Islet of Langerhans (tissue), 1 donor: ENCODE data around the gene DNAJC16.

Source experiments
- FAIRE-seq: peaks from one replicate; lab custom pipeline; 2011; peaks lifted over from hg19 to GRCh38; lab: Jason Lieb, UNC

Gene DNAJC16

DNA sequence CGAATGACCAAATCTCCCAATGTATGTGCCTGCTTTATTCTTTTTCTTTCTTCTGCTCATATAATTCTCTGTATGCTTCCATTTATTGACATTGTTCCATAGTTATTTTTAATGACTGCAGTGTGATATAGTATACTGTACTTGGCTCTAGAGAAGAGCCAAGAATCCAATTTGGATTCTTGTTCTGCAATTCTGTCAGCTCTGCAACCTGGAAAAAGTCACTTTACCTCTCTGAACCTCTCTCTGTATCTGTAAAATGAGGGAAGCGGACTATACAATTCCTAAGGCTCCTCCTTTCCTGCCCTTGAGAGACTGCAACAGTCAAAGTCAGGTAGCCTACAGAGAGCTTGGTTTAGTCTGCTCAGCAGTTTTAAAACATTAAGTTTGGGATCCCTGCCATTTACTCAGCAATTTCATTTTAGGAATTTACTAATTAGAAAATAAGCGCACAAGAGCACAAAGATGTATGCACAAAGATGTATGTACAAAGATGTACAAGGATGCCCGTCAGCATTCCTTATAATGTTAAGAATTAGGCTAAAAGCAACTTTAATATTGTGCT, 14.7 kb downstream of the DNAJC16 start:
- no peak for FAIRE-seq

GRCh38 chr1:15542388-15543250, 16.0 kb downstream of the DNAJC16 start:
- FAIRE-seq: no peak

DNA sequence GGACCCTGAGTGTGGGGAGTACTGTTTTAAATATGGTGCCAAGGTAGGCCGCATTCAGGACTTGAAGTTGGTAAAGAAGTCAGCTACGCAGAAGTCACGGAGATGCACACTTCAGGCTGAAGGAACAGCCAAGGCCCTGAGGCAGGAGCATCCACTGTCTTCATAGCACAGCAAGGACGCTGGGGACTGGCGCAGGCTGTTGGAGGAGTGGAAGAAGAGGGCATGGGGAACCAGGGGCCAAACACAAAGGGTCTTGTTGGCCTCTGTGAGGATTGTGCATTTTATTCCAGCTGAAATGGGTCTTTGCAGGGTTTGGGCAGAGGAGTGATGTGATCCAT, 16.6 kb downstream of the DNAJC16 start:
- FAIRE-seq: no peak

DNA sequence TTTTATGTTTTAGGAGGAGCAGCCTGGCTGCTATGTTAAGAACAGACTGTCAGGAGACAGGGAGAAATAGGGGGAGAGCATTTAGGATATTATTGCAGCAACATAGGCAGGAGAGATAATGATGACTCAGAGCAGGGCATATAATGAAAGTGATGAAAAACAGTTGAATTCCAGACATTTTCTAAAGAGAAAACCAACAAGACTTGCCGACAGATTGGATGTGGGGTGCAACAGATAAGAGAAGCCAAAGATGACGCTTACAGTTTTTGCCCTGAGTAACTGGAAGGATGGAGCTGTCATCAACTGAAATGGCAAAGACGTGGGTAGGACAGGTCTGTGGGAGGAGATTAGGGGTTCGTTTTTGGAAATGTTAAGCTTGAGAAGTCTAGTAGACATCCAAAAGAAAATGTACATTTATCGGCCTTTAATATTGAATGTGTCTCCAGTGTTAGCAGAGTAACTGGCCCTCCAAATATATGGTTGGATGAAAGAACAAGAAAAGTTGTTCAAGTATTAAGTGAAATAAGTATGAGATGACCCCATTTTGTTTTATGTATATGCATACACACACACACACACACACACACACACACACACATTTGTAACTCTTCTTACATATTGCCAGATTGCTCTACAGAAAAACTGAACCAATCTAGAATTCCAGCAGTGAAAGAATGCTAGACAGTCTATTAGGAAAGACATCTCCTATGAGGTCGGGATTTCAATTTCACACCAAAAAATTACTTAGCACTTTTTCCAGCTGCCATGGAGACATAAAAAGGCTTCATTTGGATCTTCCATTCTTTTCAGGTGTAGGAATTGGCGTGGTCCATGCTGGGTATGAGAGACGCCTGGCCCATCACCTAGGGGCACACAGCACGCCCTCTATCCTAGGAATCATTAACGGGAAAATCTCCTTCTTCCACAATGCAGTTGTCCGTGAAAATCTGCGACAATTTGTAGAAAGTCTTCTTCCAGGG, 17.2 kb downstream of the DNAJC16 start:
- no peak for FAIRE-seq

GRCh38 chr1:15546641-15547040, 20.0 kb downstream of the DNAJC16 start:
- FAIRE-seq: no peak

GRCh38 chr1:15550573-15550972, 23.9 kb downstream of the DNAJC16 start:
- no peak for FAIRE-seq

- FAIRE-seq: no peak
These were observed 30.4 kb downstream of the DNAJC16 start for GRCh38 chr1:15557008-15557407.

GRCh38 chr1:15557594-15557993, 30.9 kb downstream of the DNAJC16 start:
- FAIRE-seq: no peak

DNA sequence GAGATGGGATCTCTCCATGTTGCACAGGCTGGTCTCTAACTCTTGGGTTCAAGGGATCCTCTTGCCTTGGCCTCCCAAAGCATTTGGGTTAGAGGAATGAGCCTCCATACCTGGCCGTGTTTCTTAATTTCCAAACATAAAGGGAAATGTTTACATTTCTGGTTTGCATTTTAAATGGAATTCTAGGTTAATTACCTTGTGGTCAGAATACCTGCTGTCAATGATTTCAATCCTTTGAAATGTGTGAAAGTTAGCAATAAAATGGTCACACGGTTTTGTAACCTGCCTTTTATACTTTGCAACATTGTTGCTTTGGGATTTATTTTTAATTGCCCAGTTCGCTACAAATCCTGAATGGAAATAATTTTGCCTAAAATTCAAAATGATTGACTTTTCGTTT, 31.9 kb downstream of the DNAJC16 start:
- peak; percentile 49 for FAIRE-seq

DNA sequence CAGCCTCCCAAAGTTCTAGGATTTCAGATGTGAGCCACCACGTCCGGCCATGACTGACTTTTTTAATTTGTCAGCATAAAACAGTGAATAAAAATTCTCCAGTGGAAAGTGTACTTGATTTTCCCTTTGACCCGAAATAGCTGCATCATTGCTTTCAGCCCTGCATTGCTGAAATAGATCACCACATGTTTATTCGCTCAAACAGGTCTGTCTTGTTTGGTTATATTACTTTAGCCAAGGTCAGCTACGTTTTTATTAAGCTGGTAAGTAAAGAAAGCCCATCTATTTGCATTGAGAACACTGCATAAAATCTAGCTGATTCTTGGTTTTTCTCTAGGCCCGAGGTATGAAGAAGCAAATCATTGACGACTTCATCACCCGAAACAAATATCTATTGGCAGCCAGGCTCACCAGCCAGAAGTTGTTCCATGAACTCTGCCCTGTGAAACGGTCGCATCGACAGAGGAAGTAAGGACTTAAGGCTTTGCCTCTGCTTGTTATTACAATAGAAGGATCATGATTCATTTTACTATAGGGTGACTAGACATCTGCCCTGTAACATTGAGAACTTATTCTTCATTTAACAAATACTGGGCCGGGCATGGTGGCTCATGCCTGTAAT, 32.7 kb downstream of the DNAJC16 start:
- peak; percentile 89 for FAIRE-seq

DNA sequence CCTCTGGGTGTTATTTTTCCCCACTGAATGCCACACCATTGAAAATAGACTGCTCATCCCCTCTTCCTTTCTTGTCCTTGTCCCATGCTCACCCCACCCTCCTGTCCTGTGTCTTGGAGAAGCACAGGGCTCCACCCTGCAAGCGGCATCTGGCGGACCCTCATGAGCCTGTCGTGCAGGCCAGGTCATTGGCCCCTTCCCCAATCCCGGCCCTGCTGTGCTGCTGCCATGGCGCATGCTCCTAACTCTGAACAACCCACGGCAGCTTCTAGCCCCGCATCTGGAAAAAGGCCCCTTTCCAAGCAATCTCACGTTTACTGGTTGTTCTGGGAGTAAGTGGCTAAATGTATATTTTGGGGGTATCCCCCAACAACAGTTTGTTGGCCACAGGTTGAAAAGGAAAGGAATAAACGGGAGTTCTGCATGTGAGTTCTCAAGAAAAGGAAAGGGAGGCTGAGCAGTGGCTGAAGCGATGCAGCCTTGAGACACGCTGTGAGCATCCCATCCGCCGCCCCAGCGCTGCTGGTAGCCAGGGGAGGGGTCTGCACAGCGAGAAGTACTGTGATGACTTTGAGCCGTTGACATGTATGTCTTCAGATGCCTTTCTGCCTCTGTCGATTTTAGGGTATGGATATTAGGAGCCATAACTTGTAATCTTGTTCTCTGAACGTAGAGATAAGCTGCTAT, 41.9 kb downstream of the DNAJC16 start:
- no peak for FAIRE-seq

- FAIRE-seq: no peak
These were observed 44.2 kb downstream of the DNAJC16 start for GRCh38 chr1:15570861-15571260.

- FAIRE-seq: no peak
These were observed 44.6 kb downstream of the DNAJC16 start for GRCh38 chr1:15571266-15571665.

GRCh38 chr1:15573477-15573876, 46.8 kb downstream of the DNAJC16 start:
- FAIRE-seq: no peak

- no peak for FAIRE-seq
These were observed 48.1 kb downstream of the DNAJC16 start for GRCh38 chr1:15574741-15575140.

DNA sequence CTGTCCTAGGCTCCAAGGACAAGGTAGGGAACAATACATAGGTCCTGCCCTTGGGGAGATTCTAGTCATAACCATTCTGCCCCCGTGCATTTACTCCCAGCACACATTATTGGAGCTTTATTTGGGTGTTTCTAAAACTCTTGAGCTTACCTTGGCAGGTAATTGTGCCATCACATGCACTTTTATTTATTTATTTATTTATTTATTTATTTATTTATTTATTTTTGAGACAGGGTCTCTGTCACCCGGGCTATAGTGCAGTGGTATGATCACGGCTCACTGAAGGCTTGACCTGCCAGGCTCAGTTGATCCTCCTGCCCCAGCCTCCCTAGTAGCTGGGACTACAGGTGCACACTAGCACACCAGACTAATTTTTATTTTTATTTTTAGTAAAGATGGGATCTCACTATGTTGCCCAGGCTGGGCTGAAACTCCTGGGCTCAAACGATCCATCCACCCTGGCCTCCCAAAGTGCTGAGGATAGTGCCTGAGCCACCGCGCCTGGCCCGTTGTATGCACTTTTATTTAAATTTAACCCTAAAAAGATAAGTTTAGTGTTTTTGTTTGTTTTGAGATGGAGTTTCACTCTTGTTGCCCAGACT, 49.0 kb downstream of the DNAJC16 start:
- FAIRE-seq: no peak

GRCh38 chr1:15577691-15578090, 51.0 kb downstream of the DNAJC16 start:
- no peak for FAIRE-seq

DNA sequence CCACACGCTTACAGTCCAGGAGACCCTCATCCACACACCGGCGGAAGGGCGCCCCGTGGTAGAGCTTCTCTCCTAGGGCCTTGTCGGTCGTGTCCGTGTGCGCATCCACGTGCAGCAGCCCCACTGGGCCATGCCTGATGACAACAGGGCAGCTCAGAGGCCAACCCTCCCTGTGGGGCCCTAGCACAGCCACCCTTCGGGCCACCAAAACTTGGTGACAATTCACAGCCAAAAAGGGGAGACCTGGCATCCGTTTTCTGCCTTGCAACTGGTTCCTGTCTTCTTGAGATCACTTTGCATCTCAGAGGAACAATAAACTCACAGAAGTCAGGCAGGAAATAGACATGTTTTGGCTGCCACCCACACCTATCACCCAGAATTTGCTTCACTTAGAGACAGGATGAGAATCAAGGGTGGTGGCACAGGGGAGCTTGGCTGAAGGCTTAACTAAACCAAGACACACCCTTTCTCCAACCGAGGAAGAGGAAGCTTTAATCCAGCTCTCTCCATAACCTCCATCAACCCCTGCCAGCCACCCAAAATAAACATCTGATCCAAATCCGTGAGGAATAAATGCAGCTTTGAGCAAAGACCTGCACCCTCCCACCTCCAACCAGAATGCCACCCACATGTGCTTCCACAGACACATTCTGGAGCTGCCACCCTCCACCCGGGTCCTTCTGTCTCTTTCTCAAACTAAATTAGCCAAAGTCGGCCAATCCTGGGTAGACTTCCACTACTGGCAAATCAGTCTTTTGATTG, 52.5 kb downstream of the DNAJC16 start:
- FAIRE-seq: no peak

GRCh38 chr1:15579683-15580047, 53.0 kb downstream of the DNAJC16 start:
- FAIRE-seq: no peak

DNA sequence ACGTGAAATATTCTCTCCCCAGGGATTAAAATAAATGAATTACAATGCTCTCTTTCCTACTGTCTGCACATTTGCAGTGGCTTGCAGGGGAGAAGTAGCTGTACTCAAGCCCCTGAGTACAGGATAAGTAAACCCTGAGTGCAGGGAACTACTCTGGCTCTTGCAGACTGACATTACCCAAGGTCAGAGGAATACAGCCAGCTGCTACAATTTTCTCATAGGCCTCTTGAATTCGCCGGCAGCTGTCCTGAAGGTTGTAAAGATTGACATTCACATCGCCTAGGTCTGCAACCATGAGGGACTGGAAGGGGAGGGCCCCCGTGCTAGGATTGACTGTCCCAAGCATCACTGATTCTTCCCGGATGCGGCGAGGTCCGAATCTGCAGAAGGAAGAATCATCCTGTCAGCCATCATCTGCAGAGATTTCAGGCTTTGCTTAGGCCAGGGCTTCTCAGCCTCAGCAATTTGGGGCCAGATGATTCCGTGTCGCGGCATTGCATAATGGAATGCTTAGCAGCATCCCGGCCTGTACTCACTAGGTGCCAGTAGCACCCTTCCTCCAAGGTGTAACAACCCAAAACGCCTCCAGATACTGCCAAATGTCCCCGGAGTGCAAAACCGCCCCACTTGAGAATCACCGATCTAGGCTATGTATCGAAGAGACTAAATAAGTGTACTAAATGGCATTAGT, 56.5 kb downstream of the DNAJC16 start:
- no peak for FAIRE-seq
